Globus pallidus (tissue), 1 donor: Measurements from ENCODE around the gene SNX20.

Source experiments
- DNase-seq: peaks from one replicate; pipeline ENCODE4 v3.0.0-alpha.2; 2015; ENCODE audit warnings: low spot score

The SNX20 gene

DNA sequence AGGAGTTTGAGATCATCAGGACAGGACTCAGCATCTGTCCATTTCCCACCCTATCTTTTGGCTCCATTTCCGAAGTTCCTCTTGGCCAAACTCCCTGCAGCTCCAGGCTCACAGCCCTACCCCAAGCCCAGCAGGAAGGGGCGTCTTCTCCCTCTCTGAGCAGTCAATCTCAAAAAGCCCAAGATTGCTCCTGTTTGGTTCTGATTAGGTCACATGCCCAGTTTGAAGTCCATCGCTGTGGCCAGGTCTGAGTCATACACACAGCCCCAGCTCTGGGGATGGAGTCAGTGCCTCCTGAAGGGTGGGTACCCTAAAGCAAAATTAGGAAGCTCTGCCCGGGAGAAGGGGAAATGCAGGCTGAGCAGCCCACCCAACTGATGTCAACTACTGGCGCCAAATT is 23.9 kb downstream of the SNX20 start:
- DNase-seq, result no peak

DNA sequence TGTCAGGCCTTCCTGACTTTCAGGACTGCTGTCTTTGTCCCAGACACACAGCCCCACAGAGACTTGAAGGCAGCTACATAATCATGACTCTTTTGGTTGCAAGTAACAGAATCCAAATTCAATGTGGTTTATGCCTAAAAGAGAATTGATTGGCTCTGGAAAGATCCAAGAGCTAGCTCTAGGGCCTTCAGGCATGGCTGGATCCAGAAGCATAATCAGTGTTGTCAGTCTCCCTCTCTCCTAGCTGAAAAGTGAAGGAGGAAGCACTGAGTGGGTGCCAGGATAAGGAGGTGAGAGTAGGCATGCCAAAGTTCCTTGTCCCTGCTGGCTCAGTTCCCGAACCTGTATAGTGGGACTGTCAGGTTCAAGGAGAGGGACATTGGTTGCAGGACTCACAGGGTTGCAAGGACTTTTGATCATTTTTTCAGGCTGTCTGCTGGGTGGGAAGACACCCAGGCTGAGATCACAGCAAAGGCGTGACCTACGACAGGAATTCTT is 25.5 kb downstream of the SNX20 start:
- DNase-seq, result no peak

DNA sequence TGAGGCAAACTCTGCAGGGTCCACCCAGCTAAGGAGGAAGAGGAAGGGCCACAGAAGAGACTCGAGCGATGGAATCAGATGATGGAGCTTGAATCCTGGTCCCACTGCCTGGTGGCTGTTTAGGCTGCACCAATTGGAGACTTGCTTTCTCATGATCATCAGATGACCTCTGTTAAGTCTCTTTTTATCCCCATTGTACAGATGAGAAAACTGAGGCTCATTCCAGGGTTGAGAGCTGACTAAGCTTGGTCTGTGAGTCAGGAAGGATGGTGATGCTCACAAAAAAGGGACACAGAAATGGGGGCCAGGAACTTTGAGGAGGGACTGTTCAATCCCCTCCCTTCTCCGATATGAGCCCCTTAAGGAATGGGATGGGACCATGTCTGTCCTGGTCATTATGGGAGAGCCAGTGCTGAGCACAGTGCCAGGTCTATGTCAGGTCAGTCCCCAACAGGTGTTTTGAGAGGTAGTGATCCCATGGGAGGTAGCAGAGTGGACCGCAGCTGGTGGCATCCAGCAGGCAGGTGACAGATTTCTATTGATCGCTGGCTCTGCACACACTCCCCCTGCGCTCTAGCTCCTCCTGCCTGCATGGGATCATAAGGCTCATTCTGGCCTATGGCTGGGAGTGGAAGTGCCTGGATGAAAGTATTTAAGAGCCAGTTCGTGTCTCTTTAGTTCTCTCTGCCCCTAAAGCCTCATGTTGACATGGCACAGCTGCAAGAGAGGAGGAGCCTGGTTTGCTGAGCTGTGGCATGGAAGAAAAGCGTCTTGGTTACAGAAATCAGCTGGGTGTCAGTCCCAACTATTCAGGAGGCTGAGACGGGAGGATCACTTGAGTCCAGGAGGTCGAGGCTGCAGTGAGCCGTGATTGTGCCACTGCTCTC is 27.2 kb downstream of the SNX20 start:
- DNase-seq, result no peak

DNA sequence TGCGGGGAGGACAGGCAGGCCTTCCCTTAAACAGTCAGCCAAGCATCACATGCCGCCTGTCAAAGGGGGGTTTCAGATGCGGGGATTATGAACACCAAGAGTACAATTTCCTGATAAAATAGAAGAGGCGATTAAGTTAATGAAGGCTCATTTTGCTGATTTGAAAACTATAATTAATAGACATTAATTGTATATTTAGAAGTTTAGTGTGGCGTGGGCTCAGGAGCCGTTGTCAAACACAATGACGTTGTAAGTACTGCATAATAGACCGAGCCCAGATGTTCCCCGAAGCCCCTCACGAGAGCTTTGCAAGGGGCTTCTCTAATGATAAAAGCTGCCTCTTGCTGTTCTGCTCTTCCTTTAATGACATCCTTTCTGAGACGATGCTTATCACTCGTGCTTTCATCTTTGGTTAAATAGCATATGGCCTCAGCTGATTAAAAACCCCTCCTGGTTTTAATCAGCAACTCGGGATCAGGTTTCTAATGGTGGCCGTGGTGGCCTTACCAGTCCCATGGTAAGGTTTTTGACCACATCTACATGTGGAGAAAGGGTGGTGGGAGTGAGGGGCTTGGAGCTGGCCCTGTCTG is 28.2 kb downstream of the SNX20 start:
- no peak for DNase-seq

DNA sequence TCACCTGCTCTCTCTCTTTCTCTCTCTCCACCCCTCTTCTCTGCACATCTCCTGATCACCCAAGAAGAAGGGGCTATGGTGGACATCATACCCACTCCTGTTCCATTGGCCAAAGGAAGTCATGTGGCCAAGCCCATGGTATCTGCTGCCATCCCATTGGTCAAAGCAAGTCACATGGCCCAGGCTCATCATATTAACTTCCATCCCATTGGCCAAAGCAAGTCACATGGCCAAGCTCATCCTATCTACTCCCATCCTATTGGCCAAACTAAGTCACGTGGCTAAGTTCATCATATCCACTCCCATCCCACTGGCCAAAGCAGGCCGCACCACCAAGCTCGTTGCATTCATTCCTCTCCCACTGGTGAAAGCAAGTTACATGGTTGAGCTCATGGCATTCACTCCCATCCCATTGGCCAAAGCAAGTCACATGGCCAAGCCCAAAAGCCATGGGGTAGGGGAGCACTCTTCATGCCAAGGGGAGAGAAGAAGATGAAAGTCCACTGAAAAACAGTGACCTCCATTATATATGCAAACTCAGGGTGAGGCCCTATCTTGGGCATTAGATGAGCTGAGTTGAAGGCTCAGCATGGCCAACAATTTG is 29.2 kb downstream of the SNX20 start:
- DNase-seq, result no peak

DNA sequence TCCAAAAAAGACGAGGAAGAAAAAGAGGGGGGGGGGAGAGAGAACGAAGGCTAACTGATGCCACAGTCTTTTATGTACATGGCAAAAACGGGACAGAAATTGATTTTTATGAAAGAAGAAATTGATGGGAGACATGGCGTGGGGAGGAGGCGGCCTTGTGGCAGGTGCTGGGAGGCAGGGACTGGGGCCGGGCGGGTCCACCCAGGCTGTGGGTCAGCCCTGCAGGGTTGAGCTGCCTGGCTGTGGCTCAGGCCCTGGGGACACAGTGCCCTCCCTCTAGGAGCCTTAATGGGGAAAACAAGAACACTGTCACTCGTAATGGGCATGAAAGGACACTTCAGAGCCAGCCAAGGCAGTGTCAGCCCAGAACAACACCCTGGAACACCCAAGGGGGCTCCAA is 34.8 kb downstream of the SNX20 start:
- no peak for DNase-seq

DNA sequence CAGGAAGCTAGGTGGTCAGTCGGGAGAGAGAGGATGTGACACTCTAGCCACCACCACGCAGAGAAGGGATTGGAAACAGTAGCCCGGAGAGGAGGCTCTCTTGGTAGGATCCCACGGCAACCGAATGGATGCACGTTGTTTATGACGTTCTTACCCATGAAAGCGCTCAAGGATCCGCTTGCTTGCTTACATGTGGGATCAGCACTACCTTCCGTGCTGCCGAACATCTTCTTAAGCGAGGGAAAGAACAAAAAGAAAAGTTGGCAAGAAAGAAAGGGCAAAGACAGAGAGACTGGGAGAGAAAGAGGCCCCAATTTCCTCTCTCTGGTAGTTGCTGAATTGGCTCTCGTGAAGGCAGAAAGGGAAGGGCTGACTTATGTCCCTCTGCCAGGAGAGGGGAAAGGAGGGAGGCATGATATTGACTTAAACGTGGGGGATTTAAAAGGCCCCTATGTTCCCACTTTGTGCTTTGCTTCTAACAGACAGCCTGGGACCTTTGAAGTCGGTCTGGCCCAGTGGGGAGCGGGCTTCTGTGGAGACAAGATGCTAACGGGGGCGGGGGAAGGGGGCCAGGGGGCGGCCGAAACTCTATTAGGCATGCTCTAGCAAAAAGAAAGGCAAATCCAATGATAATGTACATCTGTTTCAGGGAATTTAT is 35.4 kb downstream of the SNX20 start:
- DNase-seq, result no peak

DNA sequence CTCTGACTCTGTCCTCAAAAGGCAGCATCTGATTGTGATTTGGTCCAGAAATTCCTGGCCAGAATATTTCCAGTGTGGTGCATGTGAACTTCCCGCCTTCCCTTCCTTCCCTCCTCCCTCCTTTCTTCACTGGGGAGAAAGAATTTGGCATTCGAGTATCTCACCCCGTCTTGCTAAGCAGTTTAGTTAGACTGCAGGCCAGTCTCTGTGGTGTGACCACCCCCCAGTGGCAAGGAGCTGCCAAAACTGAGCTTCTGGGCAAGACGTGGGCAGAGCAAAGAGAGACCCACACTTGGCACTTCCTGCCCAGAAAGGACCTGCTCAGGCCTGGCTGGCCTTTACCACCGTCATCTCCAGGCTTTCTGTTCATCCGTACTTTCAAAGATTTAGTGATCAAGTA is 36.4 kb downstream of the SNX20 start:
- peak; percentile 53 for DNase-seq

DNA sequence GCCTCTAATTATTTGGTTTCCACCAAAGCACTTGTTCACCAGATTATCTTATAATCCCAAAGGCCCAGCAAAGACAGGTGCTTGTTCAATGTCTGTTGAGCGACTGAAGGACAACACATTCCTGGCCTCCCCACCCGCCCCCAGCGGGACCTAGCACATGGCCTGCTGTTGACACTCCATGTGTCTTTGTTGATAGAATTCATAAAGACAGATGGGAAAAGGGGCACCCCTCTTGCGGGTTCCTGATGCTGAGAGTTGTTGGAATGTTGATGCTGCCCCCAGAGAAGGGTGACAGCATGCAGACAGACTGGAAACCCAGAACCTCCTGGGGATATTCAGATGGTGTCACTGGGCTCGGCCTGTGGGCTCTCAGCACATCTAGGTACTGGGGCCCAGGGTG is 36.9 kb downstream of the SNX20 start:
- no peak for DNase-seq

DNA sequence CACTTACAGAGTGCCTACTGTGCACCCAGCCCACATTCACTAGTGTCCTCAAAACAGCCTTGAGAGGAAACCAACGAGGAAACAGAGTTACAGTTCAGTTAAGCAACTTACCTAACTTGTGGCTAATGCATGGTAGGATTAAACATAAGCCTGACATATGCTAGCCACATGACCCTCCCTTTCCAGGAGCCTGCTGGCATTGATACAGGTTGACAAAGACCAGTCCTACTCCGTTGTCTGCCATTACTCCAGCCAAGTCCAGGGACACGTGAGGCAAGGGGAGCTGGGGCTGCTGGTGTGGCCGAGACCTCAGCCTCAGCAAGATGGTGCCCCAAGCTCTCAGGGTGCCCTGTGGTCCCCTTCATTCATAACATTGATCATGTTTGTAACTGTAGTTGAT is 37.9 kb downstream of the SNX20 start:
- DNase-seq, result no peak

DNA sequence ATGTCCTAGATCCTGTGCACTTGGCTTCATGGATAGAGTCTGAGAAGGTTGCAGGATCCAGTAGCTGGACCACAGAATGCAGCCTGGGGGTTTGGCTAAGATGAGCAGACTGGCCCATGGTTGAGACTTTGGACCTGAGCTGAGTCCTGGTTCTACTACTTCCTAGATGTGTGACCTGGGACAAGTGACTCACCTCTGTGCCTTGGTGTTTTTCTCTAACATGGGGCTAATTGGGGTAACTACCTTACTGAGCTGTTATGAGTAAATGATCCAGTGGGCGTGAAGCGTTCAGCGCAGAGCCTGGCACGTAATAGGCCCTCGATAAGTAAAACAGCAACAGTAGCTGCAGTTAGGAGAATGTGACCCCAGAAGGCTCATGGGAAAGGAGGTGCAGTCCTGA is 38.8 kb downstream of the SNX20 start:
- DNase-seq, result no peak

DNA sequence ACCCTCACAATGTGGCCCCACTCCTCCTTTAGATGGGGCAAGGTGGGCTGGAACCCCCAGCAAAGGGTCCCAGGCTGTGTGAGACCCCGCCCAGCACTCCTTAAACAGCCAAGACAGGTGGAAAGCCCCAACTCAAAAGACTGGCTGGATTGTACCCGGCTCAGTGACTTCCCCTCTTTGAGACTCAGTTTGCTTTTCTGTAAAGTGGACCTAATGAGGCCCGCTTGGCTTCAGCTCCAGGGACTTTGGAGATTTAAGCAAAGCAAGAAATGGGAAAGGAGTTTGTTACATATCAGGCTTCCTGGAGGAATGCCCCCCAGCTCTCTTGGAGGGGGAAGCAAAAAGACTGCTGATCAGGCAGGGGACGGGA is 39.3 kb downstream of the SNX20 start:
- DNase-seq, result no peak

DNA sequence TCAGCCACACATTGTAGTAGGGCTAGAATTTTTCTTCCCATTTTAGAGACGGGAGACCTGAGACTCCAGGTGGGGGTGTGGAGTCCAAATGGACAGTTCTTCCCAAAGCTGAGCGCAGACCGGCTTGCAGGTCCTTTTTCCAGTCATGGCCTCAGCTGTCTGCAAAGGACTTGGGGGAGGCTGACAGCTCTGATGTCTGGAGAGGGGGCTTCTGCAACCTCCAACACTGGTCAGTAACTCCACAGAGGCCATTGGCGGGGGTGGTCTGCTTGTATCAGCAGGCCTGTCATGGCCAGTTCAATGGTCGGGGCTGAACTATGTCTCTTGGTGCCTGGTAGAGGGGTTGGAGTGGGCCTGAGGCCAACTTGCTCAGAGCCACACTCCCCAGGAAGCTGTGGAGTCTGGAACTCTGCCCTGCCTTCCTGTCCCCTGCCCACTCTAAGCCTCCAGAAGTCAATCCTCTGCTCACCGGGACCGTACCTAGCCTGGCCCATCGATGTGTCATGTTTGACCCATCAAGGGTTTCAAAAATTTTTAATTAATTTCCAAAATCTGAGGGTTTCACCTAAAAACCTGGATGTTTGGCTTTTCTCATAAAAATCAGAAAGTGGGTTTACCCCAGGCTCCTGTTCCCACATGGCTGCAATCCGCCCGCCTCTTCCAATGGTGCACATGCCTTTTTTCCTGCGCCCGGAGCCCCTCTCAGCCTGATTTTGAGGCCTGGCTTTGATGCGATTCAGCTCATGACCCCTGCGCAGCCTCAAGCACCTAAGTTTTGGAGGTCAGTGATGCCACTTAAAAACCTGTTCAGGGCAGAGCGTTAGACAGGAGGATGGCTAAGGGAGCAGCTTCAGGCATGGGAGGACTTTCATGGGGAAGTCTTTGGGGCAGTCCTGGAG is 39.9 kb downstream of the SNX20 start:
- no peak for DNase-seq

DNA sequence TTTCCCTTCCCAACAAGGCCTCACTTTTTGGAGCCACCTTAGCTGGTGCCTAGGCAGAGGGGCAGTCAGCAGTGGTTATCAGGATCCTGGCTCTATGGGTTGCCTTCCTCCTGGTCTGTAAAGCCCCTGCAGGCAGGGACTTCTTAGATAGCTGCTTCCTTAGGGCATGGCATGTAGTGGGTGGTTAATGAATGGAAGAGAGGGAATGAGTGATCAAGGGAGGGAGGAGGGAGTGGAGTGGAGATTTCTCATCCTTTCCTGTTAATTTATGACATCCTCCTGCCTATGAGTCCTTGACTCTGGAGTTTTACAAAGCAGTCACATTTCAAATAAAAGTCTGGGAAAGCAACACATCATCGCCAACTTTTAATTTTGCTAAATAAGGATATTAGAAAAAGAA is 40.7 kb downstream of the SNX20 start:
- no peak for DNase-seq

DNA sequence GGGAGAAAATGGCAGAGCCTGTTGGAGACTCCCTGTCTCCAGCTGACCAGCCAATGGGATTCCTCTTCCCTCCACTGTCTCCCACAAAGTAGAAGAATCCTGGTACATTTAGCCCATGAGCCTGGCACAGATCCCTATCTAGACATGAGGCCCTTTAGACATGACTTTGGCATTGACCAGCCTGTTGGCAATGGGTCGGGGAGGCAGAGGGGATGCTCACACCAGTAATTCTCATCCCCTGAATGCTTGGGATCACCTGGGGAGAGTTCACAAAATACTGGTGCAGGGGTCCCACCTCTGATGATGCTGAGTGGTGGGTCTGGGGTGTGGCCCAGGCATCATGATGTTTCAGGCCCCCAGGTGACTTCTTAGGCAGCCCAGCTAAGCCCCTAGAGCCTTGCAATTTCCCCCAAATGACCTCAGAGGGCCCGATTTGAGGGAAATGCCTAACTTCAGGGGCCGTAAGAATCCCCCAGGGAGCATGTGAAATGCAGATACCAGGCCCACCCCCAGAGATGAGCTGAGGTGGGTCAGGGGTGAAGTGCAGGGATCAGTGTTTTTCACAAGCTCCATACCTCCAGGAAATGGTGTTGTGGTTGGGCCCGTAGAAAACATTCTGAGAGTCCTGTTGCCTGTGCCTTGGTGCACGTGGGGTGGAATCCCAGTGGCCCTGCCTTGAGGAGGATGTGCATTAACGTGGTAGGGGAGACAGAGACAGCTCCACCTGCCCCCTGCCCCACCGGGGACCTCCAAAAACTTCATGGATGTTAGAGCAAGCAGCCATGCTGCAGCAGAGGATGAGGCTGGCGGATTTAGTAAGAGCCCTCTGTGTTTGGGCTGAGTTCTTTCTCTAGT is 42.1 kb downstream of the SNX20 start:
- no peak for DNase-seq

DNA sequence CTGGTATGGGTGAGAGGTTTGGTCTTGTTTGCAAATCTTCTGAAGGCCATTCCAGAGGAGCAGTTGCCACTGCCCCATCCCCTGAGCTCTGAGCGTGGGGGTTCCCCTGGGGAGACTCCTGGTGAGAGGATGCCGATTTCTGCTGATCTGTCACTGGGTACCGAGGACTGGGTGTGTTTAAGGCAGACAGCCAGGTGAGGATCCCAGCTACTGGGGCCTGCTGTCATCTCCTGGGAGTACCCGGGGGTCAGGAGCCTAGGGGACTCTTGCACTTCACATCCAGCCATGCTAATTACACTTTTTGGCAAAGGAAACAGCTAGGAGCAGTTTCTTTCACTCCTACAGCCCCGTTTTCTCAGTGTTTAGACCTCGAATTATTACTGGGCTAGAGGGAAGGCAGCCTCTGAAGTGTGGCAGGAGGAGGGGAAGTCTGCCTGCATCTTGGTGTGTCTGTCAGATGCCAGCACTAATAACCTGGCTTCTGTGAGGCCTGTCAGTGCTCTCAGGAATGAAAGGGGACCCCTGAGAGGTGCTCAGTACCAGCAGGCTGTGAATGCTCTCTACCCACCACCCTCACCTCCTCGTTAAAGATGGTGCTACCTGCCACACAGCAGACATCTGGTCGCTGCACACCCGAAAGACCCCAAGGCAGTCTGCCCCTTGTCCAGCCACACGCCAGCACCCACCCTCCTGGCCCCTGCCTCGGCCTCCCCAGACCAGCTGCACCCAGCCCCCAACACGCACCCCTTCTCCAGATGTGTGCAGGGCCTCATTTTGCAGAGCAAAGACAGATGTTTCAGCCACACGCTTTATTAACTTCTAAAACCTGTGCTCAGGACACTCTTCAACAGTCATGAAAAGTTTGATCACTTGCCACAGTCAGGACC is 43.2 kb downstream of the SNX20 start:
- DNase-seq, result no peak

DNA sequence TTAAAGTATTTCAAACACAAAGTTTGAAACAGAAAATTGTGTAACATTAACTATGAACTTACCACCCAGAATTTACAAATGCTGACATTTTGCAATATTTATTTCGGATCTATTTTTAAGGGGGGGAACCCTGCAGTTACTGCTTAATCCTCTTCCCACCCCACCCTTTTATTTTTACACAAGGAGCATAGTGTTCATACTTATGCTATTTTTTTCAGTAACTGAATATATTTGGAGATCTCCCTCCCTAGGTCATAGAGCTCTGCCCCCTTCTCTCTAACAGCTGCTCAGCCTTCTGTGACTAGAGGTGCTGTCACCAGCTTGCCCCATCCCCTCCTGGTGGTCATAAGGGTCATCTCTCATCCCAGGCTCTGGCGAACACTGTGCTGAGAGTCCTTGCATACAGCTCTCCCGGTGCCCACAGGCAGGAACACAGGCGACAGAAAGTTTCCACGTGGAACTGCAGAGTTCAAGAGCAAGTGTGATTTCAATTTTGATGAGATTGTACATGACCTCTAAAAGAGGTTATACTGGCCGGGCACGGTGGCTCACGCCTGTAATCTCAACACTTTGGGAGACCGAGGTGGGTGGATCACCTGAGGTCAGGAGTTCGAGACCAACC is 44.2 kb downstream of the SNX20 start:
- no peak for DNase-seq

DNA sequence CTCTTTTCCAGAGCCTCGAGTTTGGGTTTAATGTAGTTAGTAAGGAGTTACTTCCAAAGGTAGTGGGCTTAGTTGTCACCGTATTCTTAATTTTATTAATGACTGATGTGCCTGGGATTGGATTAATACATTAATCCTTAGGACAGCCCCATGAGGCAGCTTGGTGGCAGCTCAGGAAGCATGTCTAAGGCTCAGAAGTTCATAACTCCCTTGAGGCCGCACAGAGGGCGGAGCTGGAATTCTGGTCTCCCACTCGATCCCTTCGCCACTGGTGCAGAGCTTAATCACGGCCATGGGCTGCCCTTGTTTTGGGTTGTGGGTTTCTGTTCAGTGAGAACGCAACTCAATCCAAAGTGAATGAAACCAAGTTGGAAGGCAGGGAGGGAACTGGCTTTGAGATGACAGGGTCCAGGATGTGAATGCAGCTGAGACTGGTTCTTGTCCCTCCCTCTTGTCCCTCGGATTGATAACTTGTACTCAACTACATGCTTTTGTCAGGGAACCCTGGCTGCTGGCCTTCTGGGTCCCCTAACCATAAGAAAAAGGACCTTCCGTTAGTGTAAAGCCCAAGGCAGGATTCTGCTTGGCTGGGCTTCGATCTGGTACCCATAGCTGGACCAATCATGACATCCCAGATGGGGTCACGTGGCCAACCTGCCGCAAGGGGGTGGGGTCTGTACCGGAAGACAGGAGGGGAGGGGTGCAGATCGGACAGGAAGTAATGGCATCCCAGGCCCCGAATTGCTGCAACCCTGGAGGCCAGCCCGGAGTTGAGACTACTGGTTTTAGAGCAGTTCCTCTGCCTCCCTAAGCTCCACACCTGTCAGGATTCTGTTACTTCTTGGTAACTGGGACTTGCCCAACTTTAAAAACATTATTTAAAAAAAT is 45.4 kb downstream of the SNX20 start:
- no peak for DNase-seq
